Heart right ventricle (tissue), 16 donors: ENCODE results near the gene OSBPL1A. TPM values are rescaled to one million over a fixed set of nuclear protein-coding genes. Genes with fewer than 3 reads are reported as not detected.

Experiments used
- ATAC-seq, 8 donors: fragments of 200-7000 bp; cut with Tn5 transposase; one replicate each; pipeline ENCODE4 v1.9.1; 2020; ENCODE audit warnings: mild to moderate bottlenecking in 8 of 8, moderate library complexity in 8 of 8, moderate number of reproducible peaks in 1 of 8
- DNase-seq, 2 donors: peaks; one replicate each; pipeline ENCODE4 v3.0.0-alpha.2; 2020
- H3K27ac ChIP-seq, 10 donors: fragments of 200-600 bp; sonication (generic) in 2 of 10; one replicate each; pipeline versions ENCODE4 v1.5.0 to v1.8.0; 2020 to 2022; ENCODE audit warnings: mild to moderate bottlenecking in 3 of 10
- H3K27me3 ChIP-seq, 7 donors: fragments of 200-600 bp; one replicate each; pipeline ENCODE4 v1.8.0; 2021 to 2022; ENCODE audit warnings: mild to moderate bottlenecking in 2 of 7
- H3K36me3 ChIP-seq, 9 donors: fragments of 200-600 bp; sonication (generic) in 1 of 9; one replicate each; pipeline versions ENCODE4 v1.5.0 to v1.8.0; 2020 to 2022; ENCODE audit warnings: mild to moderate bottlenecking in 2 of 9
- H3K4me1 ChIP-seq, 9 donors: fragments of 200-600 bp; sonication (generic) in 1 of 9; one replicate each; pipeline versions ENCODE4 v1.5.0 to v1.8.0; 2020 to 2022; ENCODE audit warnings: mild to moderate bottlenecking in 4 of 9
- H3K4me3 ChIP-seq, 10 donors: fragments of 200-600 bp; sonication (generic) in 2 of 10; one replicate each; pipeline versions ENCODE4 v1.5.0 to v1.8.0; 2020 to 2022; ENCODE audit warnings: mild to moderate bottlenecking in 7 of 10, moderate library complexity in 2 of 10
- H3K9me3 ChIP-seq, 11 donors: fragments of 200-600 bp in 10 of 11; sonication (generic) in 2 of 11; one replicate each; pipeline versions ENCODE4 v1.5.0 to v1.8.0; 2013 to 2022; ENCODE audit warnings: mild to moderate bottlenecking in 2 of 11, control low read depth in 1 of 11, moderate library complexity in 1 of 11
- CTCF ChIP-seq, 9 donors: fragments of 200-600 bp; sonication (generic) in 2 of 9; IDR thresholded peaks; one replicate each; pipeline versions ENCODE4 v1.5.0 to v1.8.0; 2021 to 2022; ENCODE audit warnings: antibody characterized with exemption in 9 of 9, mild to moderate bottlenecking in 5 of 9, moderate library complexity in 1 of 9
- WGBS, 2 donors: extraction: QIAGEN DNeasy Blood & Tissue Kit; methylation state at CpG; one replicate each; pipeline ENCODE4 v1.1.7; 2013; ENCODE audit warnings: inconsistent platforms in 1 of 2; 5-methylcytosine and 5-hydroxymethylcytosine counted together
- intact Hi-C, 10 donors: fragments of 100-400 bp; cut with DNase I; formaldehyde crosslinking; loops; one replicate each; pipeline versions ENCODE4 v1.11.1 to v1.14.2; 2022
- polyA plus RNA-seq, 2 donors: library from polyadenylated mRNA; stranded (reverse); fragments of 200-250 nt; gene quantifications; one replicate each; pipeline ENCODE4 v1.2.3, GENCODE V29; 2013
- total RNA-seq, 10 donors: library from RNA; stranded (reverse); fragmentation: NEBNext Ultra II Directional in 3 of 10; extraction: Animal tissue kit (Norgen Biotek cat#: 25700) in 3 of 10; gene quantifications; one replicate each; pipeline versions ENCODE4 v1.2.1 to v1.2.4, GENCODE V29; 2021 to 2023
- donor health status: Arrhythmogenic right ventricular cardiomyopathy.
- donor health status: ischemic (EF 13 %, LVEDD 7.1; RV severe dilation, severe dysfunction).
- donor health status: healthy with polysubstance abuse.
- donor health status: DM: no; HTN: yes; CAD: no.
- donor health status: DM: no; HTN: no; CAD: no.
- donor health status: ischemic (EF 25% LVEDD 6.9; RV normal size, moderate dysfunction).
- donor health status: ischemic (EF 25% LVEDD 5.7; RV mildly dilated, moderate dysfunction).
- donor health status: healthy.
- donor health status: DM: yes; HTN: yes; CAD: no.
- donor health status: Ischemic cardiomyopathy.
- donor health status: ischemic (EF 35%, LVEDD 5.7; RV mildly dilated, moderate dysfunction).
- donor health status: nonischemic (EF 11% LVEDD 7.7; RV severe dilation, severe dysfunction).
- donor health status: DM: yes; HTN: yes; CAD: no.
- donor health status: PGD.
- donor health status: ischemic (EF 29% LVEDD 5.4; RV normal size, mild dysfunction).
- donor health status: nonischemic (EF 23%, LVEDD 6.1; RV moderate dilation, normal function).

Gene OSBPL1A
- total and polyA plus RNA-seq, 12 donors: 26.5 to 85.6 (median 61.0) TPM

GRCh38 chr18:24244698-24245097 is 152.9 kb downstream of the OSBPL1A start:
- Histone ChIP-seq H3K4me1 (peaks cover 0 to 67% (median 25%) of the 10 kb centered on the region in 9 donors), H3K36me3 (peaks cover 0 to 4% (median 0%) of the 10 kb centered on the region in 9 donors), H3K4me3 (no peak overlapping the region), H3K27me3 (no peaks in the 10 kb centered on the region), H3K27ac (no peak overlapping the region), H3K9me3 (no peaks in the 10 kb centered on the region)
- ATAC-seq (peak in 2 of 8 donors; percentile 41 to 51), DNase-seq (no peak)
- 86 to 91% methylated on average over 5 of the region's 5 CpGs for WGBS, 2 donors
- intact Hi-C loops: no loop called here
- TF ChIP-seq CTCF (IDR thresholded peaks at IDR 0.05): no peak

- intact Hi-C loops: no loop called here
- Histone ChIP-seq H3K36me3 (peaks cover 0 to 8% (median 0%) of the 10 kb centered on the region in 9 donors), H3K9me3 (no peaks in the 10 kb centered on the region), H3K4me3 (no peak overlapping the region), H3K4me1 (peaks cover 0 to 69% (median 25%) of the 10 kb centered on the region in 9 donors), H3K27me3 (no peaks in the 10 kb centered on the region), H3K27ac (no peak overlapping the region)
- TF ChIP-seq CTCF (IDR thresholded peaks at IDR 0.05): no peak
- no peak for ATAC-seq
- no peak for DNase-seq
- 77 to 82% methylated on average over 1 of the region's 1 CpG for WGBS, 2 donors
Measured at GRCh38 chr18:24243677-24244076, 153.9 kb downstream of the OSBPL1A start.

GRCh38 chr18:24239341-24239740 is 158.3 kb downstream of the OSBPL1A start:
- no peak for TF ChIP-seq CTCF (IDR thresholded peaks at IDR 0.05)
- ATAC-seq (no peak), DNase-seq (no peak)
- Histone ChIP-seq H3K27me3 (no peaks in the 10 kb centered on the region), H3K4me3 (no peak overlapping the region), H3K4me1 (peaks cover 0 to 63% (median 21%) of the 10 kb centered on the region in 9 donors), H3K9me3 (peaks cover 0 to 4% (median 0%) of the 10 kb centered on the region in 11 donors), H3K36me3 (peaks cover 0 to 36% (median 0%) of the 10 kb centered on the region in 9 donors), H3K27ac (no peak overlapping the region)
- WGBS, 2 donors: 55 to 57% methylated on average over 2 of the region's 2 CpGs
- intact Hi-C loops: no loop called here

GRCh38 chr18:24238387-24238786 is 159.2 kb downstream of the OSBPL1A start:
- peak in 1 of 8 donors; percentile 32 for ATAC-seq
- Histone ChIP-seq H3K4me3 (no peak overlapping the region), H3K27ac (no peak overlapping the region), H3K4me1 (peaks cover 0 to 63% (median 31%) of the 10 kb centered on the region in 9 donors), H3K9me3 (peaks cover 0 to 4% (median 0%) of the 10 kb centered on the region in 11 donors), H3K27me3 (no peaks in the 10 kb centered on the region), H3K36me3 (peaks cover 0 to 36% (median 0%) of the 10 kb centered on the region in 9 donors)
- 53 to 61% methylated on average over 5 of the region's 5 CpGs for WGBS, 2 donors
- no peak for DNase-seq
- no peak for TF ChIP-seq CTCF (IDR thresholded peaks at IDR 0.05)
- intact Hi-C loops: no loop called here
